Measurements from ENCODE around the gene TERT. TPM values are rescaled to one million over a fixed set of nuclear protein-coding genes. Genes with fewer than 3 reads are reported as not detected.
"Not testable (repeated sequence)": the region's sequence is repeated elsewhere in the genome, so short reads cannot be mapped to it uniquely, and the experiment has no call there.

TERT gene
- total RNA-seq (2022), result 2.1 and 2.3 TPM in 2 replicates
- percentile 25 among the genes with signal in this experiment for Bru-seq, nascent RNA
- percentile 24 among the genes with signal in this experiment for BruChase-seq, experiment 1, labeled RNA remaining after a 6-hour chase
- percentile 27 among the genes with signal in this experiment for BruChase-seq, experiment 2, labeled RNA remaining after a 2-hour chase
- long read RNA-seq, partial matches to known transcripts, result 1 of 2 reads
- long read RNA-seq, other reads (novel, unspliced or antisense), result 1 of 2 reads

- H3K4me3 Mint-ChIP-seq (ENCODE audit: low read depth, unreplicated experiment), result no peak within 1 kb of the TSS
- intact Hi-C loops (cut with micrococcal nuclease; ENCODE audit: unreplicated experiment), result no loop called here
- H3K27ac Mint-ChIP-seq (ENCODE audit: unreplicated experiment), result no peak within 1 kb of the TSS
Observed at GRCh38 chr5:1294835-1295649, at the start of gene TERT. Gene TERT (minus strand): TSS chr5:1295068. CDS start chr5:1294989, 79 bp downstream.

GRCh38 chr5:1343931-1344901, 49.3 kb upstream of the TERT start:
- Mint-ChIP-seq H3K9me3 (ENCODE audit: low read depth, unreplicated experiment) (no peaks in the 10 kb centered on the region), H3K4me1 (ENCODE audit: low read depth, unreplicated experiment) (peaks cover 16% of the 10 kb centered on the region), H3K36me3 (ENCODE audit: insufficient read depth, unreplicated experiment) (peaks cover 59% of the 10 kb centered on the region), H3K27me3 (ENCODE audit: unreplicated experiment) (peaks cover 8% of the 10 kb centered on the region), H3K27ac (ENCODE audit: unreplicated experiment) (peak overlapping the region; percentile 66), H3K4me3 (ENCODE audit: low read depth, unreplicated experiment) (peak overlapping the region; percentile 79)
- BruUV-seq (replicated peaks), result TSS peak; percentile 77
- CTCF ChIA-PET, result interaction anchor here (0.7 kb wide), 1 partner anchor 299 kb away, joined by 3 read pairs; no protein-coding TSS in a partner anchor
- intact Hi-C loops (cut with micrococcal nuclease; ENCODE audit: unreplicated experiment), result loop anchor here (10.0 kb wide), 1 partner anchor 301 kb away; no protein-coding TSS in a partner anchor
- TF ChIP-seq CTCF (IDR thresholded peaks at IDR 0.05; ENCODE audit: unreplicated experiment), result no peak
- DNase-seq, result peak; percentile 11

More at GRCh38 chr5:1294835-1295649, at the start of gene TERT:
- no TSS peak for BruUV-seq (replicated peaks)
- no peak for TF ChIP-seq CTCF (IDR thresholded peaks at IDR 0.05; ENCODE audit: unreplicated experiment)
- Mint-ChIP-seq H3K4me1 (ENCODE audit: low read depth, unreplicated experiment) (no peaks in the 10 kb centered on the region), H3K27me3 (ENCODE audit: unreplicated experiment) (peaks cover 28% of the 10 kb centered on the region), H3K9me3 (ENCODE audit: low read depth, unreplicated experiment) (no peaks in the 10 kb centered on the region), H3K36me3 (ENCODE audit: insufficient read depth, unreplicated experiment) (no peaks in the 10 kb centered on the region)
- CTCF ChIA-PET, result no interaction called here
- DNase-seq, result peak; percentile 17

- no TSS peak for BruUV-seq (replicated peaks)
- peak overlapping the region; percentile 79 for H3K4me3 Mint-ChIP-seq (ENCODE audit: low read depth, unreplicated experiment)
- peaks cover 16% of the 10 kb centered on the region for H3K4me1 Mint-ChIP-seq (ENCODE audit: low read depth, unreplicated experiment)
- CTCF ChIA-PET, result no interaction called here
- no peak overlapping the region for H3K27ac Mint-ChIP-seq (ENCODE audit: unreplicated experiment)
- H3K27me3 Mint-ChIP-seq (ENCODE audit: unreplicated experiment), result no peaks in the 10 kb centered on the region
- no peak for TF ChIP-seq CTCF (IDR thresholded peaks at IDR 0.05; ENCODE audit: unreplicated experiment)
- peaks cover 59% of the 10 kb centered on the region for H3K36me3 Mint-ChIP-seq (ENCODE audit: insufficient read depth, unreplicated experiment)
- H3K9me3 Mint-ChIP-seq (ENCODE audit: low read depth, unreplicated experiment), result no peaks in the 10 kb centered on the region
- intact Hi-C loops (cut with micrococcal nuclease; ENCODE audit: unreplicated experiment), result loop anchor here (10.0 kb wide), 1 partner anchor 301 kb away; no protein-coding TSS in a partner anchor
- DNase-seq, result no peak
Observed at GRCh38 chr5:1343315-1343751, 48.5 kb upstream of the TERT start.

- DNase-seq; H3K9me3 Mint-ChIP-seq (ENCODE audit: low read depth, unreplicated experiment); BruUV-seq (replicated peaks); H3K27ac Mint-ChIP-seq (ENCODE audit: unreplicated experiment); H3K27me3 Mint-ChIP-seq (ENCODE audit: unreplicated experiment); CTCF ChIA-PET: not testable (repeated sequence)
- Mint-ChIP-seq H3K4me3 (ENCODE audit: low read depth, unreplicated experiment) (peak overlapping the region; percentile 79), H3K36me3 (ENCODE audit: insufficient read depth, unreplicated experiment) (peaks cover 63% of the 10 kb centered on the region), H3K4me1 (ENCODE audit: low read depth, unreplicated experiment) (peaks cover 16% of the 10 kb centered on the region)
- intact Hi-C loops (cut with micrococcal nuclease; ENCODE audit: unreplicated experiment), result loop anchor here (10.0 kb wide), 1 partner anchor 302 kb away; no protein-coding TSS in a partner anchor
Observed at GRCh38 chr5:1342711-1343110, 47.8 kb upstream of the TERT start.
